ENCODE data around the gene PIM2. TPM values are rescaled to one million over a fixed set of nuclear protein-coding genes. Genes with fewer than 3 reads are reported as not detected.
"Not testable (repeated sequence)": the region's sequence is repeated elsewhere in the genome, so short reads cannot be mapped to it uniquely, and the experiment has no call there.

Gene PIM2
- total RNA-seq, 2 donors from 2014 or later = 26.2 to 94.0 TPM

GRCh38 chrX:48883729-48884128 lies 35.1 kb downstream of the PIM2 start:
- WGBS, 2 experiments (ENCODE audit: insufficient coverage in 1 of 2, insufficient read length in 1 of 2) = 50 to 80% methylated on average over 2 to 10 of the region's 10 CpGs
- Histone ChIP-seq H3K4me1 (ENCODE audit: control insufficient read depth, insufficient read depth, low read length) (no peaks in the 10 kb centered on the region), H3K4me3 (ENCODE audit: low read length) (no peak overlapping the region), H3K27ac (ENCODE audit: low read depth, low read length) (no peak overlapping the region), H3K36me3 (ENCODE audit: control insufficient read depth, insufficient read depth, low read length) (no peaks in the 10 kb centered on the region), H3K9me3 (ENCODE audit: control insufficient read depth, low read length) (no peaks in the 10 kb centered on the region), H3K9ac (ENCODE audit: extremely low read depth, low read length, poor library complexity, severe bottlenecking) (no peak overlapping the region), H3K27me3 (ENCODE audit: control insufficient read depth, insufficient read depth, low read length, poor library complexity, severe bottlenecking) (no peaks in the 10 kb centered on the region)
- Mint-ChIP-seq H3K9me3 (peaks cover 42% of the 10 kb centered on the region), H3K27me3 (ENCODE audit: insufficient read depth) (no peaks in the 10 kb centered on the region), H3K4me1 (no peaks in the 10 kb centered on the region), H3K36me3 (ENCODE audit: low read depth) (no peaks in the 10 kb centered on the region), H3K27ac (no peak overlapping the region), H3K4me3 (no peak overlapping the region)
- DNase-seq = no peak
- TF ChIP-seq, protein P1, sequence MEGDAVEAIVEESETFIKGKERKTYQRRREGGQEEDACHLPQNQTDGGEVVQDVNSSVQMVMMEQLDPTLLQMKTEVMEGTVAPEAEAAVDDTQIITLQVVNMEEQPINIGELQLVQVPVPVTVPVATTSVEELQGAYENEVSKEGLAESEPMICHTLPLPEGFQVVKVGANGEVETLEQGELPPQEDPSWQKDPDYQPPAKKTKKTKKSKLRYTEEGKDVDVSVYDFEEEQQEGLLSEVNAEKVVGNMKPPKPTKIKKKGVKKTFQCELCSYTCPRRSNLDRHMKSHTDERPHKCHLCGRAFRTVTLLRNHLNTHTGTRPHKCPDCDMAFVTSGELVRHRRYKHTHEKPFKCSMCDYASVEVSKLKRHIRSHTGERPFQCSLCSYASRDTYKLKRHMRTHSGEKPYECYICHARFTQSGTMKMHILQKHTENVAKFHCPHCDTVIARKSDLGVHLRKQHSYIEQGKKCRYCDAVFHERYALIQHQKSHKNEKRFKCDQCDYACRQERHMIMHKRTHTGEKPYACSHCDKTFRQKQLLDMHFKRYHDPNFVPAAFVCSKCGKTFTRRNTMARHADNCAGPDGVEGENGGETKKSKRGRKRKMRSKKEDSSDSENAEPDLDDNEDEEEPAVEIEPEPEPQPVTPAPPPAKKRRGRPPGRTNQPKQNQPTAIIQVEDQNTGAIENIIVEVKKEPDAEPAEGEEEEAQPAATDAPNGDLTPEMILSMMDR (conservative IDR thresholded peaks at IDR 0.05) = peak; percentile 21

GRCh38 chrX:48876944-48877343 lies 41.9 kb downstream of the PIM2 start:
- not testable (repeated sequence) for H3K4me1 ChIP-seq (ENCODE audit: control insufficient read depth, insufficient read depth, low read length); H3K27ac Mint-ChIP-seq; H3K36me3 Mint-ChIP-seq (ENCODE audit: low read depth); H3K27me3 ChIP-seq (ENCODE audit: control insufficient read depth, insufficient read depth, low read length, poor library complexity, severe bottlenecking); H3K4me3 ChIP-seq (ENCODE audit: low read length); H3K36me3 ChIP-seq (ENCODE audit: control insufficient read depth, insufficient read depth, low read length); H3K4me3 Mint-ChIP-seq; H3K9ac ChIP-seq (ENCODE audit: extremely low read depth, low read length, poor library complexity, severe bottlenecking); H3K27me3 Mint-ChIP-seq (ENCODE audit: insufficient read depth); H3K9me3 ChIP-seq (ENCODE audit: control insufficient read depth, low read length); H3K27ac ChIP-seq (ENCODE audit: low read depth, low read length); H3K4me1 Mint-ChIP-seq; DNase-seq
- WGBS, 2 experiments (ENCODE audit: insufficient coverage in 1 of 2, insufficient read length in 1 of 2) = 100% methylated on average over 2 of the region's 4 CpGs; no CpG with 5 or more reads in 1 of the 2 experiments
- peaks cover 38% of the 10 kb centered on the region for H3K9me3 Mint-ChIP-seq

DNA sequence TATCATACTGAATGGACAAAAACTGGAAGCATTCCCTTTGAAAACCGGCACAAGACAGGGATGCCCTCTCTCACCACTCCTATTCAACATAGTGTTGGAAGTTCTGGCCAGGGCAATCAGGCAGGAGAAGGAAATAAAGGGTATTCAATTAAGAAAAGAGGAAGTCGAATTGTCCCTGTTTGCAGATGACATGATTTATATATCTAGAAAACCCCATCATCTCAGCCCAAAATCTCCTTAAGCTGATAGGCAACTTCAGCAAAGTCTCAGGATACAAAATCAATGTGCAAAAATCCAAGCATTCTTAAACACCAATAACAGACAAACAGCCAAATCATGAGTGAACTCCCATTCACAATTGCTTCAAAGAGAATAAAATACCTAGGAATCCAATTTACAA lies 46.8 kb downstream of the PIM2 start:
- H3K4me1 ChIP-seq (ENCODE audit: control insufficient read depth, insufficient read depth, low read length); DNase-seq; H3K27ac Mint-ChIP-seq; H3K36me3 ChIP-seq (ENCODE audit: control insufficient read depth, insufficient read depth, low read length); H3K9ac ChIP-seq (ENCODE audit: extremely low read depth, low read length, poor library complexity, severe bottlenecking); H3K9me3 ChIP-seq (ENCODE audit: control insufficient read depth, low read length); H3K4me3 Mint-ChIP-seq; H3K4me1 Mint-ChIP-seq; H3K27ac ChIP-seq (ENCODE audit: low read depth, low read length); H3K4me3 ChIP-seq (ENCODE audit: low read length); H3K36me3 Mint-ChIP-seq (ENCODE audit: low read depth); H3K27me3 ChIP-seq (ENCODE audit: control insufficient read depth, insufficient read depth, low read length, poor library complexity, severe bottlenecking): not testable (repeated sequence)
- WGBS, 2 experiments (ENCODE audit: insufficient coverage in 1 of 2, insufficient read length in 1 of 2) = no CpG with 5 or more reads among the region's 2 CpGs
- H3K9me3 Mint-ChIP-seq = peaks cover 38% of the 10 kb centered on the region
- H3K27me3 Mint-ChIP-seq (ENCODE audit: insufficient read depth) = peaks cover 17% of the 10 kb centered on the region

DNA sequence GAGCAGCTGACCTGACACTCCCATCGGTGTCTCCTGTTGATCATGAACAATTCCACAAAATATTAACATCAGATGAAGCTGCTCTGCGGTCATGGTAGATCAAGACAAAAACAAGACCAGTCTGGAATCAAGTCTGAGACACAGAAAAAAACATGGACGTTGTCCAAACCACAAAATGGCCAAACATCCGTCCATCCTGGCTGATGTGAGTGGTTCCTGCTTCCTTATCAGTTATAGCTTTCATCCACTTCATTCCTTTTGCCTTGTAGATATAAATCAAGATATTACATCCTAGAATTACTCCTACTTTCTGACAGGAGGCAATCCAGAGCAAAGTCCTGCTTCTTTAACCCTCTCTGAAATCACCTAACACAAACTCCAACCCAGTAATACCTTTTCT lies 54.6 kb downstream of the PIM2 start:
- Mint-ChIP-seq H3K27me3 (ENCODE audit: insufficient read depth) (peaks cover 5% of the 10 kb centered on the region), H3K27ac (no peak overlapping the region), H3K9me3 (peaks cover 69% of the 10 kb centered on the region), H3K4me1 (no peaks in the 10 kb centered on the region), H3K4me3 (no peak overlapping the region), H3K36me3 (ENCODE audit: low read depth) (peaks cover 2% of the 10 kb centered on the region)
- Histone ChIP-seq H3K9me3 (ENCODE audit: control insufficient read depth, low read length) (no peaks in the 10 kb centered on the region), H3K27ac (ENCODE audit: low read depth, low read length) (no peak overlapping the region), H3K36me3 (ENCODE audit: control insufficient read depth, insufficient read depth, low read length) (no peaks in the 10 kb centered on the region), H3K9ac (ENCODE audit: extremely low read depth, low read length, poor library complexity, severe bottlenecking) (no peak overlapping the region), H3K4me3 (ENCODE audit: low read length) (no peak overlapping the region), H3K4me1 (ENCODE audit: control insufficient read depth, insufficient read depth, low read length) (no peaks in the 10 kb centered on the region), H3K27me3 (ENCODE audit: control insufficient read depth, insufficient read depth, low read length, poor library complexity, severe bottlenecking) (no peaks in the 10 kb centered on the region)
- WGBS, 2 experiments (ENCODE audit: insufficient coverage in 1 of 2, insufficient read length in 1 of 2) = 87 to 93% methylated on average over 2 to 4 of the region's 4 CpGs
- TF ChIP-seq, protein P1 (conservative IDR thresholded peaks at IDR 0.05) = no peak
- no peak for DNase-seq

Other genes with a start within 250 kb of the PIM2 start
- gene WAS, start 235.2 kb downstream of the PIM2 start, total RNA-seq = under 1 TPM; 0.51 to 0.84 TPM
- 10 to 100 TPM in 1 of 2 donors, 1 to 10 TPM in 1; 7.8 to 10.6 TPM for gene SUV39H1, start 222.3 kb downstream of the PIM2 start, total RNA-seq
- gene GLOD5, start 157.3 kb downstream of the PIM2 start, total RNA-seq = not detected
- not detected for gene GATA1, start 132.4 kb downstream of the PIM2 start, total RNA-seq
- 100 to 1,000 TPM; 121 to 135 TPM for gene HDAC6, start 117.0 kb downstream of the PIM2 start, total RNA-seq
- not detected for gene ERAS, start 92.5 kb downstream of the PIM2 start, total RNA-seq
- 1 to 10 TPM; 2.9 to 4.0 TPM for gene PCSK1N, start 83.4 kb downstream of the PIM2 start, total RNA-seq
- gene TIMM17B, start 21.3 kb downstream of the PIM2 start, total RNA-seq = 10 to 100 TPM; 78.6 to 83.3 TPM
- gene PQBP1, start 21.1 kb downstream of the PIM2 start, total RNA-seq = 10 to 100 TPM; 46.6 to 69.0 TPM
- gene SLC35A2, start 7.4 kb downstream of the PIM2 start, total RNA-seq = 10 to 100 TPM; 22.8 to 24.7 TPM
- gene OTUD5, start 38.6 kb upstream of the PIM2 start, total RNA-seq = 10 to 100 TPM; 50.3 to 56.5 TPM
- gene KCND1, start 52.8 kb upstream of the PIM2 start, total RNA-seq = 1 to 10 TPM; 3.6 to 7.0 TPM
- 10 to 100 TPM; 55.9 to 63.1 TPM for gene GRIPAP1, start 83.2 kb upstream of the PIM2 start, total RNA-seq
- 10 to 100 TPM; 33.2 to 34.4 TPM for gene TFE3, start 124.3 kb upstream of the PIM2 start, total RNA-seq
- gene CCDC120, start 140.0 kb upstream of the PIM2 start, total RNA-seq = 10 to 100 TPM; 13.4 to 13.5 TPM
- 10 to 100 TPM in 1 of 2 donors, 1 to 10 TPM in 1; 8.2 to 15.7 TPM for gene PRAF2, start 155.0 kb upstream of the PIM2 start, total RNA-seq
- 10 to 100 TPM; 29.8 to 42.5 TPM for gene WDR45, start 160.9 kb upstream of the PIM2 start, total RNA-seq
- gene GPKOW, start 204.7 kb upstream of the PIM2 start, total RNA-seq = 10 to 100 TPM; 17.9 to 23.7 TPM
- 1 to 10 TPM; 1.2 to 1.3 TPM for gene MAGIX, start 243.7 kb upstream of the PIM2 start, total RNA-seq

Measured in endodermal cell (in vitro differentiated cells).